RWPE1 (cell line): ENCODE results near the gene CAPZB.
A peak's percentile ranks its signal among the peaks of the same experiment; 100 is the strongest.

Experiments
- CTCF ChIA-PET: fragments of 350-600 bp; sonication (Branson Sonifier 250); formaldehyde crosslinking; extraction: SDS; loops from one replicate; lab custom pipeline; 2021; lab: Yijun Ruan, JAX
- POLR2A ChIA-PET: fragments of 400-600 bp; formaldehyde crosslinking; extraction: SDS; loops from one replicate; lab custom pipeline; 2020; ENCODE audit warnings: antibody characterized with exemption; ENCODE audit not compliant: low non-redundant PET; lab: Yijun Ruan, JAX
- DNase-seq: peaks from one replicate; pipeline ENCODE4 v3.0.0; 2012; ENCODE audit warnings: low spot score
- H3K27ac ChIP-seq: fragments of 450-650 bp; 2 replicates; pipeline ENCODE4 v1.5.1; 2017
- TF ChIP-seq, protein P1 (sequence below): fragments of 450-650 bp; conservative IDR thresholded peaks from 2 replicates; pipeline ENCODE4 v1.5.1; 2017; ENCODE audit warnings: low read depth, mild to moderate bottlenecking

The CAPZB gene

GRCh38 chr1:19339214-19339861 lies 146.0 kb downstream of the CAPZB start:
- TF ChIP-seq, protein P1, sequence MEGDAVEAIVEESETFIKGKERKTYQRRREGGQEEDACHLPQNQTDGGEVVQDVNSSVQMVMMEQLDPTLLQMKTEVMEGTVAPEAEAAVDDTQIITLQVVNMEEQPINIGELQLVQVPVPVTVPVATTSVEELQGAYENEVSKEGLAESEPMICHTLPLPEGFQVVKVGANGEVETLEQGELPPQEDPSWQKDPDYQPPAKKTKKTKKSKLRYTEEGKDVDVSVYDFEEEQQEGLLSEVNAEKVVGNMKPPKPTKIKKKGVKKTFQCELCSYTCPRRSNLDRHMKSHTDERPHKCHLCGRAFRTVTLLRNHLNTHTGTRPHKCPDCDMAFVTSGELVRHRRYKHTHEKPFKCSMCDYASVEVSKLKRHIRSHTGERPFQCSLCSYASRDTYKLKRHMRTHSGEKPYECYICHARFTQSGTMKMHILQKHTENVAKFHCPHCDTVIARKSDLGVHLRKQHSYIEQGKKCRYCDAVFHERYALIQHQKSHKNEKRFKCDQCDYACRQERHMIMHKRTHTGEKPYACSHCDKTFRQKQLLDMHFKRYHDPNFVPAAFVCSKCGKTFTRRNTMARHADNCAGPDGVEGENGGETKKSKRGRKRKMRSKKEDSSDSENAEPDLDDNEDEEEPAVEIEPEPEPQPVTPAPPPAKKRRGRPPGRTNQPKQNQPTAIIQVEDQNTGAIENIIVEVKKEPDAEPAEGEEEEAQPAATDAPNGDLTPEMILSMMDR = no peak
- POLR2A ChIA-PET = no interaction called here
- peak overlapping the region; percentile 46 for H3K27ac ChIP-seq
- CTCF ChIA-PET = no interaction called here
- DNase-seq = no peak

GRCh38 chr1:19338323-19338762 lies 147.0 kb downstream of the CAPZB start:
- CTCF ChIA-PET = no interaction called here

DNA sequence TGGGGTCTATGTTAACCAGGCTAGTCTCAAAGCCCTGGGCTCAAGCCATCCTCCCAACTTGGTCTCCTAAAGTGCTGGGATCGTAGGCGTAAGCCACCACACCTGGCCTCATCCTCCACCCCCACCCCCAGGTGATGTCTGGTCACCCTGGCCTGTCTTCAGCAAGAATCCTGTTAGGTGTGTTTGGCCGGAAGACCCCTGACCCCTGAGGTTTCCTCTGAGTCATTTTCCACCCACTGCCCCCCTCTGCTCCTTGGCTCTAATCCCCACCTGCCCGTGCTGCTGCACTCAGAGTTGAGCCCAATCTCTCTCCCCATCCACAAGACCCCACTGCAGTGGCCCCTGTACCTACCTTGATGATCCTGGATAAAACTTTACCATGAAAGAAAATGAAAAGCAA lies 148.1 kb downstream of the CAPZB start:
- TF ChIP-seq, protein P1 = no peak

More at GRCh38 chr1:19338323-19338762, 147.0 kb downstream of the CAPZB start:
- POLR2A ChIA-PET = no interaction called here
- H3K27ac ChIP-seq = peak overlapping the region; percentile 46
- DNase-seq = no peak
- TF ChIP-seq, protein P1 = peak; percentile 29

GRCh38 chr1:19336543-19336942 lies 148.8 kb downstream of the CAPZB start:
- CTCF ChIA-PET = no interaction called here
- peak; percentile 51 for DNase-seq
- TF ChIP-seq, protein P1 = no peak
- POLR2A ChIA-PET = no interaction called here
- H3K27ac ChIP-seq = peak overlapping the region; percentile 46

More for the DNA sequence above, 148.1 kb downstream of the CAPZB start:
- CTCF ChIA-PET = interaction anchor here (0.7 kb wide), 1 partner anchor 165 kb away, joined by 5 read pairs; no protein-coding TSS in a partner anchor
- POLR2A ChIA-PET = no interaction called here
- DNase-seq = no peak
- peak overlapping the region; percentile 46 for H3K27ac ChIP-seq

- POLR2A ChIA-PET = no interaction called here
- no peak for DNase-seq
These were observed 151.6 kb downstream of the CAPZB start for GRCh38 chr1:19333587-19334354.

GRCh38 chr1:19332832-19333231 lies 152.5 kb downstream of the CAPZB start:
- POLR2A ChIA-PET = no interaction called here
- CTCF ChIA-PET = interaction anchor here (0.6 kb wide), 1 partner anchor 585 kb away, joined by 4 read pairs; no protein-coding TSS in a partner anchor
- TF ChIP-seq, protein P1 = no peak
- no peak overlapping the region for H3K27ac ChIP-seq
- no peak for DNase-seq

More at GRCh38 chr1:19333587-19334354, 151.6 kb downstream of the CAPZB start:
- no peak overlapping the region for H3K27ac ChIP-seq
- TF ChIP-seq, protein P1 = no peak
- CTCF ChIA-PET = interaction anchor here (0.6 to 0.9 kb wide), 2 partner anchors 11 to 584 kb away, joined by 3 to 4 read pairs; no protein-coding TSS in a partner anchor
